OCI-M2 (cell line): ENCODE measurements around the gene CHD2.
"Not testable (repeated sequence)": the region's sequence is repeated elsewhere in the genome, so short reads cannot be mapped to it uniquely, and the experiment has no call there.

Experiments
- DNase-seq: peaks from one replicate; lab custom pipeline; 2025; ENCODE audit not compliant: unreplicated experiment; lab: John Stamatoyannopoulos, UW

CHD2 gene

GRCh38 chr15:92899948-92900730 is at the start of gene CHD2:
TSS of gene CHD2 (plus strand) at chr15:92900324. CDS start at chr15:92901238, 914 bp downstream.
- DNase-seq = peak; percentile 38

GRCh38 chr15:92853222-92853621 is 46.9 kb upstream of the CHD2 start:
- DNase-seq = no peak

GRCh38 chr15:92861742-92862141 is 38.4 kb upstream of the CHD2 start:
- DNase-seq = no peak

- no peak for DNase-seq
These were observed 35.9 kb upstream of the CHD2 start for GRCh38 chr15:92864127-92864814.

- no peak for DNase-seq
These were observed 30.7 kb upstream of the CHD2 start for GRCh38 chr15:92869263-92869940.

- no peak for DNase-seq
These were observed 30.0 kb upstream of the CHD2 start for GRCh38 chr15:92870010-92870591.

- DNase-seq = not testable (repeated sequence)
These were observed 27.2 kb upstream of the CHD2 start for GRCh38 chr15:92872967-92873366.

GRCh38 chr15:92877000-92877399 is 23.1 kb upstream of the CHD2 start:
- DNase-seq = no peak

- DNase-seq = no peak
These were observed 22.7 kb upstream of the CHD2 start for GRCh38 chr15:92877416-92877815.

GRCh38 chr15:92878593-92879053 is 21.5 kb upstream of the CHD2 start:
- DNase-seq = no peak

GRCh38 chr15:92879949-92880725 is 20.0 kb upstream of the CHD2 start:
- DNase-seq = no peak

GRCh38 chr15:92880796-92881195 is 19.3 kb upstream of the CHD2 start:
- DNase-seq = no peak

- DNase-seq = no peak
These were observed 18.8 kb upstream of the CHD2 start for GRCh38 chr15:92881211-92881754.

GRCh38 chr15:92881802-92882696 is 18.1 kb upstream of the CHD2 start:
- DNase-seq = peak; percentile 81

- DNase-seq = no peak
These were observed 17.4 kb upstream of the CHD2 start for GRCh38 chr15:92882697-92883162.

- no peak for DNase-seq
These were observed 16.8 kb upstream of the CHD2 start for GRCh38 chr15:92883163-92883875.

- no peak for DNase-seq
These were observed 16.2 kb upstream of the CHD2 start for GRCh38 chr15:92883876-92884435.
